Measurements from ENCODE around the gene IFTAP. TPM values are rescaled to one million over a fixed set of nuclear protein-coding genes. Genes with fewer than 3 reads are reported as not detected.

The IFTAP gene
- total RNA-seq, 1 donor from 2014 or later = 1.7 TPM

DNA sequence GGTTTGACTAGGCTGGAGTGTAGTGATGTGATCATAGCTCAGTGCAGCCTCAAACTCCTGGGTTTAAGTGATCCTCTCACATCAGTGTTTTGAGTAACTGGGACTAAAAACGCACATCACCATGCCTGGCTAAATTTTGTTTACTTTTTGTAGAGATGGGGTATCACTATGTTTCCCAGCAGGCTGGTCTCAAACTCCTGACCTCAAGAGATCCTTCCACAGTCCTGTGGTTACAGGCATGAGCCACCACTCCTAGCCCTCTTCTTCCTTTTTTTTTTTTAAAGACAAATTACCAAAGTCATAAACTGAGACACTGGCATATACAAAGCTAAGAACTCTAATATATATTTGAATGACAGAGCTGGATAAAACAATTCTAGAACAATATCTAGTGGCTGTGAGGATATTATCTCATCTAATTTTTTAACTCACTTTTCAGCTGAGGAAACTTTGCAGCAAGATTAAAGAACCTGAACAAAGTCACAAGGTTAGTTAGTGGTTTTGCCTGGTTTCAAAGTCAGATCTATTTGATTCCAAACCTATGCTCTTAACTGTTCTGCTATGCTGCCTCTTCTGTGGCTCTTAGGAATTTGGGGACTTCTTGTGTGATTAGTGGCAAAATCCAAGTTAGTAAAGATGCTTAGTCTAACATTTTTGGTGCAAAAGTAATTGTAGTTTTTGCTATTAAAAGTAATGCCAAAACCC, 99.0 kb downstream of the IFTAP start:
- DNase-seq = no peak
- Mint-ChIP-seq H3K27me3 (peaks cover 32% of the 10 kb centered on the region), H3K4me1 (no peaks in the 10 kb centered on the region), H3K36me3 (ENCODE audit: low read depth) (no peaks in the 10 kb centered on the region), H3K4me3 (no peak overlapping the region), H3K27ac (no peak overlapping the region), H3K9me3 (no peaks in the 10 kb centered on the region)
- intact Hi-C loops (cut with micrococcal nuclease) = no loop called here

- DNase-seq = no peak
- Mint-ChIP-seq H3K4me3 (no peak overlapping the region), H3K27me3 (peaks cover 19% of the 10 kb centered on the region), H3K27ac (no peak overlapping the region), H3K9me3 (no peaks in the 10 kb centered on the region), H3K4me1 (no peaks in the 10 kb centered on the region), H3K36me3 (ENCODE audit: low read depth) (no peaks in the 10 kb centered on the region)
- intact Hi-C loops (cut with micrococcal nuclease) = no loop called here
Measured at GRCh38 chr11:36695111-36695510, 100.8 kb downstream of the IFTAP start.

- Mint-ChIP-seq H3K4me3 (no peak overlapping the region), H3K4me1 (no peaks in the 10 kb centered on the region), H3K9me3 (no peaks in the 10 kb centered on the region), H3K36me3 (ENCODE audit: low read depth) (no peaks in the 10 kb centered on the region), H3K27ac (no peak overlapping the region), H3K27me3 (peaks cover 19% of the 10 kb centered on the region)
- intact Hi-C loops (cut with micrococcal nuclease) = no loop called here
- DNase-seq = no peak
Measured at GRCh38 chr11:36695571-36695970, 101.3 kb downstream of the IFTAP start.

DNA sequence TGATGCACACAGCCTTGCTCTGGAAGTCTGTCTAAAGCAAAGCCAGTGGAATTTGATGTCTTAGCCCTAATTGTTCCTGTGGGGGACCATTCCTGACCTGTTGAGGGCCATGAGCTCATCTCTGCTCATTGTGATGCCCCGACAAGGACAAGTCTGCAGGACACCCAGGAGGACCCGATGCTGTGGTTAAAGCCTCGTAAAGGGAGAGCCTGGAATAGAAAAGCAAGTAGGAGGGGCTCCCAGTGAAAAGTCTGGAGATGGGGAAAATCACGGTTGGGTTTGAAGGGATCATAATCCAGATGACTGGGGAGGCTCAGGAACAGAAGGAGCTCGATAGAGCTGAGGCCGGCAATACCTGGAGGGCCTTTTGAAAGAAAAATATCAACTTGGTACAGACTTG, 102.2 kb downstream of the IFTAP start:
- no peaks in the 10 kb centered on the region for H3K9me3 Mint-ChIP-seq
- DNase-seq = no peak
- intact Hi-C loops (cut with micrococcal nuclease) = no loop called here
- H3K27me3 Mint-ChIP-seq = peaks cover 26% of the 10 kb centered on the region
- H3K4me3 Mint-ChIP-seq = no peak overlapping the region
- no peaks in the 10 kb centered on the region for H3K36me3 Mint-ChIP-seq (ENCODE audit: low read depth)
- H3K27ac Mint-ChIP-seq = no peak overlapping the region
- H3K4me1 Mint-ChIP-seq = no peaks in the 10 kb centered on the region

DNA sequence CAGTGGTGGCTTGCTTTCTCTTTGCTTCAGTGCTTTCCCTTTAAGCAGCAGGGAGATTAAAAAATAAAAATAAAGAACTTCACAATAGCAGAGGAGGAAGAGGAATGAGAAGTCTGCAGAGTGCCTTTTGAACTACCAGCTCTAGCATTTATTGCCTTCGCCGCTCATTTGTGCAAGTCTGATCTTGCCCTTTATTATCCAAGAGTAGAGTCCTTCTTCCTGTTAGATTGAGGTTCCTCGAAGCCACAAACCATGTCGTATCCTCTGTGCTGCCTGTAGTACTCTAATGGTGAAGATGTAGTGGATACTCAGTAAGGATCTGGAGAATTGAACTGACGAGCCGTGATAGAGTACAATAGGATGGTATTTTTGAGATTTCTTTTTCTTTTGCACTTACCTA, 105.0 kb downstream of the IFTAP start:
- H3K36me3 Mint-ChIP-seq (ENCODE audit: low read depth) = no peaks in the 10 kb centered on the region
- H3K27ac Mint-ChIP-seq = no peak overlapping the region
- H3K4me3 Mint-ChIP-seq = no peak overlapping the region
- DNase-seq = no peak
- H3K4me1 Mint-ChIP-seq = peaks cover 1% of the 10 kb centered on the region
- H3K27me3 Mint-ChIP-seq = peaks cover 29% of the 10 kb centered on the region
- intact Hi-C loops (cut with micrococcal nuclease) = no loop called here
- no peaks in the 10 kb centered on the region for H3K9me3 Mint-ChIP-seq

- DNase-seq = no peak
- H3K4me3 Mint-ChIP-seq = no peak overlapping the region
- intact Hi-C loops (cut with micrococcal nuclease) = no loop called here
- H3K4me1 Mint-ChIP-seq = peaks cover 1% of the 10 kb centered on the region
- H3K27ac Mint-ChIP-seq = no peak overlapping the region
- H3K27me3 Mint-ChIP-seq = peaks cover 29% of the 10 kb centered on the region
- no peaks in the 10 kb centered on the region for H3K36me3 Mint-ChIP-seq (ENCODE audit: low read depth)
- no peaks in the 10 kb centered on the region for H3K9me3 Mint-ChIP-seq
Measured at GRCh38 chr11:36700246-36700645, 105.9 kb downstream of the IFTAP start.

DNA sequence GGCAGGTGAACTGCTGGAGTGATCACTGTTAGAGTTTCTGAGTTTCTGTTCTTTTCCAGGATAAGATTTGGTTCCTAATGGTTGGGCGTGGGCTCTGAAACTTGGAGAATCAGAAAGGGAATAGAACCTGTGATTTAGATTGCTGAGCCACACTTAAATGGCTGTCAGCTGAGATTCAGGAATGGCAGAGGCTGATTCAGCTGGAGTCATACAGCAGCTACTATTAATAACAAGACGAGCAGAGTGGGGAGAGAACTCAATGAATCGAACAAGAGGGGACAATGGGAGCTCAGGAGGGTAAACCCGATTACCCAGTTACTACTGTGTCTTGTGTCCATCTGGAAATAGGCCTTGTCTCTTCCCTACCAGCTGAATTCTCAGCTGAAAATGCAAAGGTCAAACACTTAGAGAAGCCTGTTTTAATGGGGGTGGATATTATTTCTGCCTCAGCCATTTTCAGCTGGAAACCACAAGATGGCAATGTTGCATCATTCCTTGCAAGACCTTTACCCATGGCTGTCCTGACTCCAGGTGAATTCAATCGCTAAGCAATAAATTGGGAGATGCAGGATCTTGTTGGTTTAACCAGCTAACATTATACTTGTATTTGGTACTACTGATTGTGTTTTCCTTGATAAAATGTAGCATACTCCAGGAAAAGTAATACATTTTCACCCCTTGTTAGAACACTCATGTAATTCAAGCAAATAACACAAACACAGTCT, 108.2 kb downstream of the IFTAP start:
- H3K36me3 Mint-ChIP-seq (ENCODE audit: low read depth) = no peaks in the 10 kb centered on the region
- no peaks in the 10 kb centered on the region for H3K9me3 Mint-ChIP-seq
- no peak overlapping the region for H3K4me3 Mint-ChIP-seq
- no peak overlapping the region for H3K27ac Mint-ChIP-seq
- DNase-seq = peak; percentile 62
- intact Hi-C loops (cut with micrococcal nuclease) = loop anchor here (1.0 kb wide), 1 partner anchor 45 kb away; no protein-coding TSS in a partner anchor
- H3K4me1 Mint-ChIP-seq = peaks cover 1% of the 10 kb centered on the region
- H3K27me3 Mint-ChIP-seq = peaks cover 17% of the 10 kb centered on the region

- no peak overlapping the region for H3K27ac Mint-ChIP-seq
- no peak overlapping the region for H3K4me3 Mint-ChIP-seq
- intact Hi-C loops (cut with micrococcal nuclease) = no loop called here
- no peaks in the 10 kb centered on the region for H3K36me3 Mint-ChIP-seq (ENCODE audit: low read depth)
- peaks cover 16% of the 10 kb centered on the region for H3K27me3 Mint-ChIP-seq
- no peak for DNase-seq
- H3K4me1 Mint-ChIP-seq = peaks cover 1% of the 10 kb centered on the region
- H3K9me3 Mint-ChIP-seq = no peaks in the 10 kb centered on the region
Measured at GRCh38 chr11:36703055-36703404, 108.7 kb downstream of the IFTAP start.

Other genes starting within 250 kb of the IFTAP start
- gene TRAF6, start 84.2 kb upstream of the IFTAP start, total RNA-seq = 10.9 and 11.5 TPM in 2 replicates
- 0.14 TPM in 1 of 2 replicates, not detected in the other for gene RAG1, start 26.5 kb upstream of the IFTAP start, total RNA-seq
- not detected in 2 replicates for gene RAG2, start 3.7 kb downstream of the IFTAP start, total RNA-seq